IMR-90 (cell line): ENCODE data around the gene THEM5. TPM values are rescaled to one million over a fixed set of nuclear protein-coding genes. Genes with fewer than 3 reads are reported as not detected.
A peak's percentile ranks its signal among the peaks of the same experiment; 100 is the strongest.

Experiments
- ATAC-seq: fragments of 200-7000 bp; cut with Tn5 transposase; 2 replicates; pipeline ENCODE4 v1.9.1; 2020; ENCODE audit warnings: low read depth, mild to moderate bottlenecking, moderate library complexity
- BruUV-seq: library from RNA; stranded (reverse); fragments of 400-500 nt; replicated peaks from 2 replicates; lab custom pipeline; 2021; lab: Mats Ljungman, UMichigan
- CTCF ChIA-PET: fragments of 300-600 bp; formaldehyde crosslinking; extraction: SDS; loops from one replicate; lab custom pipeline; 2021; ENCODE audit warnings: antibody characterized with exemption; lab: Yijun Ruan, JAX
- POLR2A ChIA-PET: fragments of 300-600 bp; sonication (Branson Sonifier 250); formaldehyde crosslinking; loops from one replicate; lab custom pipeline; 2022; ENCODE audit warnings: antibody characterized with exemption; ENCODE audit not compliant: unreplicated experiment; lab: Charles Lee
- DNase-seq: peaks from one replicate; pipeline ENCODE4 v3.0.0; 2013
- H2AFZ ChIP-seq: replicated peaks from 2 replicates; pipeline ENCODE3; 2013; ENCODE audit warnings: low read length, mild to moderate bottlenecking; ENCODE audit not compliant: poor library complexity
- H2AK5ac ChIP-seq: 2 replicates; pipeline ENCODE4 v1.6.1; 2013; ENCODE audit warnings: low read depth, low read length, inconsistent platforms
- H2AK9ac ChIP-seq: replicated peaks from 2 replicates; pipeline ENCODE3; 2013; ENCODE audit warnings: mild to moderate bottlenecking, low read depth, low read length, moderate library complexity; ENCODE audit not compliant: poor library complexity
- H2BK120ac ChIP-seq: 2 replicates; pipeline ENCODE4 v1.6.1; 2013; ENCODE audit warnings: low read depth, low read length, inconsistent platforms
- H2BK15ac ChIP-seq: 3 replicates; pipeline ENCODE4 v1.6.1; 2013; ENCODE audit warnings: low read depth, low read length, inconsistent platforms
- H2BK20ac ChIP-seq: 2 replicates; pipeline ENCODE4 v1.6.1; 2013; ENCODE audit warnings: low read depth, mild to moderate bottlenecking, inconsistent platforms, low read length, moderate library complexity
- H2BK5ac ChIP-seq: 2 replicates; pipeline ENCODE4 v1.6.1; 2013; ENCODE audit warnings: mild to moderate bottlenecking, low read depth, low read length, inconsistent platforms; ENCODE audit not compliant: poor library complexity, severe bottlenecking
- H3K14ac ChIP-seq: replicated peaks from 2 replicates; pipeline ENCODE4 v1.6.1; 2013; ENCODE audit warnings: low read depth, low read length, inconsistent platforms
- H3K18ac ChIP-seq: 2 replicates; pipeline ENCODE4 v1.6.1; 2013; ENCODE audit warnings: low read depth, low read length, control low read depth
- H3K23ac ChIP-seq: 2 replicates; pipeline ENCODE4 v1.6.1; 2013; ENCODE audit warnings: low read depth, low read length, inconsistent platforms
- H3K27ac ChIP-seq: 2 replicates; pipeline ENCODE4 v1.5.1; 2013; ENCODE audit warnings: mild to moderate bottlenecking, control low read depth, low read length; ENCODE audit not compliant: insufficient read depth
- H3K27me3 ChIP-seq: 2 replicates; pipeline ENCODE4 v1.6.1; 2013; ENCODE audit warnings: low read length; ENCODE audit not compliant: control insufficient read depth, insufficient read depth
- H3K36me3 ChIP-seq: 2 replicates; pipeline ENCODE4 v1.6.1; 2013; ENCODE audit warnings: low read length, mixed read lengths; ENCODE audit not compliant: control insufficient read depth, insufficient read depth
- H3K4ac ChIP-seq: 2 replicates; pipeline ENCODE4 v1.6.1; 2013; ENCODE audit warnings: low read depth, low read length, inconsistent platforms
- H3K4me1 ChIP-seq: 2 replicates; pipeline ENCODE4 v1.6.1; 2013; ENCODE audit warnings: low read length, mixed read lengths; ENCODE audit not compliant: control insufficient read depth, insufficient read depth
- H3K4me2 ChIP-seq: 2 replicates; pipeline ENCODE4 v1.6.1; 2013; ENCODE audit warnings: low read depth, mild to moderate bottlenecking, control low read depth, low read length, moderate library complexity
- H3K4me3 ChIP-seq: 2 replicates; pipeline ENCODE4 v1.5.1; 2013; ENCODE audit warnings: low read depth, mild to moderate bottlenecking, control low read depth, low read length, moderate library complexity; ENCODE audit not compliant: insufficient read depth
- H3K56ac ChIP-seq: 2 replicates; pipeline ENCODE4 v1.6.1; 2013; ENCODE audit warnings: low read length, inconsistent platforms; ENCODE audit not compliant: insufficient read depth; ENCODE audit errors: extremely low read depth
- H3K79me1 ChIP-seq, 2 experiments: 2 replicates each; pipeline ENCODE4 v1.6.1; 2013; ENCODE audit warnings: low read length in 2 of 2, inconsistent platforms in 1 of 2, low read depth in 1 of 2
- H3K9ac ChIP-seq: 2 replicates; pipeline ENCODE4 v1.6.1; 2013; ENCODE audit warnings: low read depth, low read length, control low read depth
- H3K9me1 ChIP-seq: 2 replicates; pipeline ENCODE4 v1.6.1; 2013; ENCODE audit warnings: low read length, inconsistent platforms; ENCODE audit not compliant: insufficient read depth
- H3K9me3 ChIP-seq: 2 replicates; pipeline ENCODE4 v1.6.1; 2013; ENCODE audit warnings: low read length; ENCODE audit not compliant: control insufficient read depth, insufficient read depth
- H4K20me1 ChIP-seq: 2 replicates; pipeline ENCODE4 v1.6.1; 2013; ENCODE audit warnings: low read length, inconsistent platforms; ENCODE audit not compliant: insufficient read depth
- H4K5ac ChIP-seq: 2 replicates; pipeline ENCODE4 v1.6.1; 2013; ENCODE audit warnings: mild to moderate bottlenecking, low read depth, low read length, control low read depth
- H4K8ac ChIP-seq, 2 experiments: 2 replicates each; pipeline ENCODE4 v1.6.1; 2013; ENCODE audit warnings: low read depth in 2 of 2, low read length in 2 of 2, control low read depth in 1 of 2, inconsistent platforms in 1 of 2
- H4K91ac ChIP-seq: 2 replicates; pipeline ENCODE4 v1.6.1; 2013; ENCODE audit warnings: low read depth, low read length, inconsistent platforms; ENCODE audit not compliant: insufficient read depth
- BHLHE40 ChIP-seq: fragments of 150-350 bp; IDR thresholded peaks from 2 replicates; pipeline ENCODE4 v1.6.1; 2016; ENCODE audit warnings: mild to moderate bottlenecking, low read depth, low read length
- CHD1 ChIP-seq: IDR thresholded peaks from 2 replicates; pipeline ENCODE4 v1.6.1; 2012; ENCODE audit warnings: low read depth, low read length, improper control_type of control experiment
- CTCF ChIP-seq: conservative IDR thresholded peaks from 2 replicates; pipeline ENCODE4 v1.5.1; 2012; ENCODE audit warnings: mild to moderate bottlenecking, low read depth, low read length, improper control_type of control experiment
- ELK1 ChIP-seq: fragments of 150-350 bp; IDR thresholded peaks from 2 replicates; pipeline ENCODE4 v1.6.1; 2016; ENCODE audit warnings: low read depth, mild to moderate bottlenecking, low read length, moderate library complexity, borderline replicate concordance
- FOS ChIP-seq: fragments of 150-350 bp; IDR thresholded peaks from 2 replicates; pipeline ENCODE4 v1.6.1; 2016; ENCODE audit warnings: low read depth, low read length
- MAFK ChIP-seq: IDR thresholded peaks from 2 replicates; pipeline ENCODE4 v1.6.1; 2012; ENCODE audit warnings: low read depth, low read length, improper control_type of control experiment
- MAZ ChIP-seq: IDR thresholded peaks from 2 replicates; pipeline ENCODE4 v1.6.1; 2012; ENCODE audit warnings: low read depth, mild to moderate bottlenecking, low read length, improper control_type of control experiment, moderate library complexity, borderline replicate concordance
- MXI1 ChIP-seq: IDR thresholded peaks from 2 replicates; pipeline ENCODE4 v1.6.1; 2012; ENCODE audit warnings: low read depth, mild to moderate bottlenecking, low read length, moderate library complexity, borderline replicate concordance
- NFE2L2 ChIP-seq: fragments of 150-350 bp; IDR thresholded peaks from 2 replicates; pipeline ENCODE4 v1.6.1; 2016; ENCODE audit warnings: low read depth, mild to moderate bottlenecking, low read length
- POLR2A ChIP-seq: IDR thresholded peaks from 2 replicates; pipeline ENCODE4 v1.6.1; 2012; ENCODE audit warnings: mild to moderate bottlenecking, low read depth, low read length
- RAD21 ChIP-seq: IDR thresholded peaks from 2 replicates; pipeline ENCODE4 v1.6.1; 2012; ENCODE audit warnings: low read length, improper control_type of control experiment
- RCOR1 ChIP-seq: IDR thresholded peaks from 2 replicates; pipeline ENCODE4 v1.6.1; 2012; ENCODE audit warnings: mild to moderate bottlenecking, low read length, improper control_type of control experiment; ENCODE audit not compliant: insufficient replicate concordance
- SMC3 ChIP-seq: fragments of 150-350 bp; IDR thresholded peaks from 2 replicates; pipeline ENCODE4 v1.6.1; 2016; ENCODE audit warnings: low read depth, mild to moderate bottlenecking, antibody characterized with exemption, low read length, moderate library complexity
- USF2 ChIP-seq: fragments of 150-350 bp; IDR thresholded peaks from 2 replicates; pipeline ENCODE4 v1.6.1; 2017; ENCODE audit warnings: mild to moderate bottlenecking, antibody characterized with exemption, low read length, low read depth
- WGBS, 2 experiments: methylation state at CpG; one replicate each; pipeline versions ENCODE4 v1.1.5 to v1.1.7; 2013; ENCODE audit warnings: missing lambda C conversion rate in 2 of 2; ENCODE audit not compliant: insufficient read length in 1 of 2; ENCODE audit errors: extremely low coverage in 2 of 2; 5-methylcytosine and 5-hydroxymethylcytosine counted together
- dilution Hi-C: fragments of 300-500 bp; cut with HindIII; formaldehyde crosslinking; loops from one replicate; pipeline ENCODE4 v1.14.3; 2018; ENCODE audit warnings: low sequenced_read_pairs; ENCODE audit not compliant: unreplicated experiment
- in situ Hi-C: fragments of 300-500 bp; cut with MboI; formaldehyde crosslinking; loops from 3 replicates; pipeline ENCODE4 v1.14.3; 2019; ENCODE audit warnings: low sequenced_read_pairs, inconsistent platforms, mixed read lengths
- intact Hi-C: fragments of 100-400 bp; cut with micrococcal nuclease; formaldehyde crosslinking; loops from 2 replicates; pipeline ENCODE4 v1.10.0; 2022
- polyA plus RNA-seq, 3 experiments: library from polyadenylated mRNA; depleted of rRNA; stranded (reverse); fragments of >200 nt; gene quantifications; 2 replicates each; pipeline ENCODE4 v1.2.3, GENCODE V29; 2012; ENCODE audit warnings: low replicate concordance in 1 of 3
- total RNA-seq: library from RNA; depleted of rRNA; stranded (reverse); fragments of >200 nt; gene quantifications from 2 replicates; pipeline ENCODE4 v1.2.3, GENCODE V29; 2012

Gene THEM5
- total and polyA plus RNA-seq, 2 of the 4 experiments (the other 2 are of a cell fraction): not detected

DNA sequence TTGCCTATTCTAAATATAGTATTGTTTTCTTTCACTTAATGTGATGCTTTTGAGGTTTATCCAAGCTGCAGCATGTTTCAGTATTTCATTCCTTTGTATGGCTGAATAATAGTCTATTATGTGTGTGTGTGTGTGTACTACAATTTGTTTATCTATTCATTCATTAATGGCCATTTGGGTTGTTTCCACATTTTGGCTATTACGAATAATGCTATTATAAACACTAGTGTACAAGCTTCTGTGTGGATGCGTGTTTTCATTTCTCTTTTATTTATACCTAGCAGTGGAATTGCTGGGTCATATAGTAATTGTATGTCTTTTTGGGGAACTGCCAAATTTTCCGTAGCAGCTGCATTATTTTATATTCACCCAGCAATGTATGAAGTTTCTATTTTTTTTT, 15.0 kb upstream of the THEM5 start:
- Histone ChIP-seq H4K8ac (no peak overlapping the region), H3K18ac (no peak overlapping the region), H3K27ac (no peak overlapping the region), H3K79me1 (no peaks in the 10 kb centered on the region), H2AK5ac (no peak overlapping the region), H3K14ac (no peak overlapping the region), H2BK15ac (no peak overlapping the region), H3K4me1 (no peaks in the 10 kb centered on the region), H3K56ac (no peak overlapping the region), H3K36me3 (no peaks in the 10 kb centered on the region), H2AK9ac (no peak overlapping the region), H2AFZ (no peak overlapping the region), H4K91ac (no peak overlapping the region), H2BK20ac (no peak overlapping the region), H3K4me2 (no peak overlapping the region), H3K4ac (no peak overlapping the region), H3K4me3 (no peak overlapping the region), H3K27me3 (peaks cover 11% of the 10 kb centered on the region), H4K20me1 (no peaks in the 10 kb centered on the region), H3K23ac (no peak overlapping the region), H2BK5ac (no peak overlapping the region), H3K9me3 (no peaks in the 10 kb centered on the region), H3K9ac (no peak overlapping the region), H4K5ac (no peak overlapping the region), H2BK120ac (no peak overlapping the region), H3K9me1 (no peaks in the 10 kb centered on the region)
- DNase-seq (peak; percentile 49), ATAC-seq (peak; percentile 38)
- in situ Hi-C loops (no loop called here), dilution Hi-C loops (no loop called here), intact Hi-C loops (no loop called here)
- WGBS, 2 experiments: no CpG with 5 or more reads among the region's 3 CpGs
- no TSS peak for BruUV-seq
- TF ChIP-seq CHD1 (no peak), RCOR1 (no peak), USF2 (no peak), MAZ (no peak), SMC3 (no peak), MAFK (no peak), FOS (no peak), BHLHE40 (no peak), POLR2A (no peak), CTCF (no peak), NFE2L2 (no peak), ELK1 (no peak), RAD21 (no peak), MXI1 (no peak)
- POLR2A ChIA-PET: no interaction called here
- CTCF ChIA-PET: no interaction called here
